HG03571 (cell line): ENCODE measurements around the gene NR3C2.
"Not testable (repeated sequence)": the region's sequence is repeated elsewhere in the genome, so short reads cannot be mapped to it uniquely, and the experiment has no call there.

Experiments
- ATAC-seq: cut with Tn5 transposase; IDR thresholded peaks from one replicate; pipeline ENCODE4 v1.9.1; 2021; ENCODE audit not compliant: unreplicated experiment

Gene NR3C2

DNA sequence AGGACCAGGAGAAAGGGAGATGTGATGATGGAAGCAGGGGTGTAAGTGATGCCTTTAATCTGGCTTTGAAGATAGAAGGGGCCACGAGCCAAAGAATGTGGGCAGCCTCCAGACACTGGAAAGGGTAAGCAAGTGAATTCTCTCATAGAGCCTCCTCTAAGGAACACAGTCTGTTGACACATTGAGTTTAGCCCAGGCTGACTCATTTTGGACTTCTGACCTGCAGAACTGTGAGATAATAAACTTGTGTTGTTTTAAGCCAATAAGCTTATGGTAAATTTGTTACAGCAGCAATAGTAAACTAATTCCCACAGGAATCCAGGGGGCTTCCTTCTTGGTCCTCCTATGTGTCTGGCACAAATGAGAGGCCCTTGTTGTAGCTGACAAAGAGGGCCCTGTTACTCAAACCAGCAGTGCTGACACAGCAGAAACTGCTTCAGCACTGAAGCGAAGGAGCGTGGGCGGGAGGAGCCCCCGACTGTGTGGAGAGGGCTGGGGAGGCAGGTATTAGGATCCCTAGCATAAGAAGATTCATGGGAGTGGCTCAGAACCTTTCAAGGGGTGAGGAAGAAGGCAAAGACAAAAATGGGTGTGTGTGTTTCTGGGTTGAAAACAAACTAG, 268.7 kb downstream of the NR3C2 start:
- no peak for ATAC-seq

DNA sequence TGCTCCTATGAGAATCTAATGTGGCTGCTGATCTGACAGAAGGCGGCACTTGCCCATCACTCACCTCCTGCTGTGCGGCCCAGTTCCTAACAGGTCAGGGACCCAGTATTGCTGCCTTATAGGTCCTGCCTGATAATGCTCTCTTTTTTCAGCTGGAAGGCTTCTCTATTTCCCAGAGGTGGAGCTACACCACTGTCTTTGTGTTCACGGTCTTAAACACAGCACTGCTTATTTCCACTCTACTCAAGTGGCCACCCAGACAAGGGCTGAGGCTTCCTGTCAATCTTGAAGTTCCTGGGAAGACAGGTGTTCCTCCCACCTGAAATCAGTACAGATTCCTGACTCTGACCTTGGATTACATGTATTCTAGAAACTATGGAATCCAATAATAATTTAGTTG, 270.6 kb downstream of the NR3C2 start:
- ATAC-seq, result no peak

DNA sequence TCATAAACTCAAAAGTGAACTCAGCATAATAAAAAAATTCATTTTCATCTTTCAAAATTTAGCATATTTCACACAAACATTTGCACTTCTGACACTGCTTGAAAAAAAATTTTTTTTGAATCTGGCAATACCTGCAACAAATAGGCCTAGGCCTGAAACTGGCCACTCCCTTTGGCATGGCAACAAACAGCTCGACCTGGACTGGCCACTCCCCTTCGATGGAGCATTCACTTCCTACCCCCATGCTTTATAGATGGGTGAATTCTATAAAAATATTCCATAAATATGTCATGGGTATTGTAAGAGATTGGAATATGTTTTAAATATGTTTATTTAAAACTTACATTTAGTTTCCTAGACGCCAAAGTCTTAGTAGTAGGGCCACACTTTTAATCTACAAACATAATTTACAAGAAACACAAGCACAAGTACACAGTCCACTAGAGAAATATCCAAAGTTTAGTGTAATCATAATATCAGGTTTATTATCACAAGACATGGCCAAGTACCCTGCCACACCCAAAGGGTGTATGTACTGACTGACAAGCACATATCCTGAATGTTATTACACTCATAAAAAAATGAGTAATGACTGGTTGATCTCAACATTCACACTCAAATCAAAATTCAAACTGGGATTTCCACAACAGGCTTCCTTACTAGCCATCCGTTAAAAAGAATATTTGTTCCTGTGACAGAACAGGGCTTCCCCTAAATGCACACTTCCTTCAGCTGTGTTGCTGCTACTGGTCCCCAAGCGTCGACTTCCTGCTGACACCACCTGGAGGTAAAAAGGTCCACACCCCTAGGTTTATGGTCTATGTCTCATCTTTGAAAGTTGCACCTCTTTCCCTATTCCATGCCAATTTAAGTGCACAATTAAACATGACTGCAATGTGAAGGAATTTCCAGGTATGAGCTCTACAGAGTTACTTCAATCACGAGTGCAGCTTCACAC, 271.5 kb downstream of the NR3C2 start:
- ATAC-seq, result no peak

- no peak for ATAC-seq
These were observed 276.1 kb downstream of the NR3C2 start for GRCh38 chr4:148166132-148166591.

GRCh38 chr4:148164557-148164956, 277.7 kb downstream of the NR3C2 start:
- no peak for ATAC-seq

DNA sequence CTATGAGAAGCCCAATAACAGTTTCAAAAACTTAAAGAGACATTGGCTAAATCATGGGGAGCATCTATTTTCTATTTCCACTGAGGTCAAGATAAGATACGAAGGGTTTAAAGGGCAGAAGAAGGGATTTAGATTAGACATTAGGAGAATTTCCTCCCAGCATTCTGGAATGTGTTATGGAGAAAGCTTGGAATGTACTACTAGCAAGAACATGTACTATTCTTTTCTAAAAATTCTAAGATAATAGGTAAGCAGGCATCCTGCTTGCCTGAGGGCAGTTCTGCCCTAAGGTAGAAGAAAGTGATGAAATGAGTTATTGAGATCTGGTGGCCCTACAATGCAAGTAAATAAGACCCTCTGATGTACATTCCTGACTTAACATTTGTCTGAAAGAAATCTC, 279.2 kb downstream of the NR3C2 start:
- ATAC-seq, result no peak

DNA sequence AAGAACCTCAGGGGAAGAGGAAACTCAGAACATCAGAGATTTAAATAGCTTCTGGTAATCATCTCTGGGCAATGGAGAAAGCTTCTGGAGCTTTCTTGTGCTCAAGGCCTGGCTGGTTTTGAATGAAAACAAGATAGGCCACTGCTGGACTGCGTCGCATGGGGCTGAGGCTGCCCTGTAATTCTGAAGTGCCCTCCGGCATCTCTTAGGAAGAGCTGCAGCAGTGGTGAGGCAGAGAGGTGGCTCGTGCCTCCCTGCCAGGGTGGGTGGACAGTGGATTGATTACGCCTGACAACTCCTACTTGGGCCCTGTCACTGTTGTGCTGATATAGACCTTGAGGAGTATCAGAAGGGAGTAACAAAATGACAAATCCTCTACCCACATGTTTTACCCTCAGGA, 279.7 kb downstream of the NR3C2 start:
- ATAC-seq, result no peak

GRCh38 chr4:148161601-148162000, 280.6 kb downstream of the NR3C2 start:
- ATAC-seq, result no peak

DNA sequence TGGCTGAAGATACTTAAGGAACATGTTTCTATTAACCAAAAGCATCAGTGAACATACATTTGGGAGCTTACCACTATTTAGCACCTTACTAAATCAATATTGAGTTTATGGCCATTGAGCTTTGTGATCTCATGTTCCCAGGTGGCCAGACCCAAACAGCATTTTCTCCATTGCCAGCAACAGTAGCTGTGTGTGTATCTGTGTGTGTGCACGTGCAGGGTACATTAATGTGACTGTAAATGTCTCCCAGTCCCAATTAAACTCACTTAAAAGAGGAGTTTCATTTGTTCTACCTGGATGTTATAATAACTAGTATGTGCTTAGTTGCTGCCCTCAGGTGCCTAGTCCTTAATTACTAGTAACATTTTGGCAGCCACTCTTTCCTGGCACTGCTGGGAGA, 282.4 kb downstream of the NR3C2 start:
- ATAC-seq, result no peak

DNA sequence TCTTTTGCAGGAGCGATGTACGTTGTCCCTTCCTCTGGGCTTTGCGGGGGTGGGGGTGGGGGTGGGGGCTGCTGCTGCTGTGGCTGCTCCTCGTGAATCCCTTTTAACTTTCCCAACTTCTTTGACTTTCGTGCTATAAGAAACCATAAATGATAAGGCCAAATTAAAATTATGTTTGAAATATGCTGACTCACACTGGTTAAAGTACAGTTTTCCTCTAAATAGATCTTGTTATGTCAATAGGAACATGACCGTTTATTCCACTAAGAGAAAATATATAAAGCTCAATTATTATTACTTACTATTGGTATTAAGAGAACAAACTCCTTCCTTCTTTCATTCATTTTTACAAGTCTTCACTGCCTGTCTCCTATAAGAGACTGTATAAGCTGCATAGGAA, 287.4 kb downstream of the NR3C2 start:
- ATAC-seq, result no peak

GRCh38 chr4:148152868-148153625, 289.2 kb downstream of the NR3C2 start:
- ATAC-seq, result no peak

DNA sequence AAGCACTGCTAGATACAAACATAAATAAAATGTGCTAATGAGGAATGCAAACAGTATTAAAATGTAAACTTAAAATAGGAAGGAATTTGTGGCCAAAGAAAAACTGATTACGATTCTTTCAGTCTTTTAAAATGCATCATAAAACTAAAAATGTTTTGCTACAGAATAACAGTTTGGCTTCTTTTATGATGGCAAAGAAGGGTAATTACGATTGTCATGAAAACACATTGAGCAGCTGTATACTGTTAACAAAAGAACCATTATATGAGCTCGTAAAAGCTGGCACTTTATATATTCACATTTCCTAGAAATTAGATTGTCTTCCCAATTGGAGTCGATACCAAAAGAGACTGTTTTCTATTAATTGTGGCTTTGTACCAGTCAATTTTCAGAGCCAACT, 290.4 kb downstream of the NR3C2 start:
- no peak for ATAC-seq

DNA sequence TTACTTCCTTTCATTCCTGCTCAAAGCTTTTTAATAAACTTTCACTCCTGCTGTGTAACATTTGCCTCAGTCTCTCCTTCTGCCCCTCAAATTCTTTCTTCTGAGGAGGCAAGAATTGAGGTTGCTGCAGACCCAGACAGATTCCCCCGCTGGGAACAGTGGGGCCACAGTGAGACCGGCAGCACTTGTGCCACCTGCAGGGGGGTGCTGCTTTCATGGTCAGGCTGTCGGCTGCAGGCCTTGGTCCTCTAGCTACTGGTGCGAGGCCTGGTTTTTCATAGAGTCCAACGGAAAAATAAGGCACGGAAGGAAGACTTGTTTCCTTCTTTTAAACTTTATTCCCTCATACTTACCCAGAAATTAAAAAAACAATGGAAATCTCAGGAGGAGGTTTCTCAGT, 296.7 kb downstream of the NR3C2 start:
- ATAC-seq, result no peak

- no peak for ATAC-seq
These were observed 299.0 kb downstream of the NR3C2 start for GRCh38 chr4:148143174-148143573.

DNA sequence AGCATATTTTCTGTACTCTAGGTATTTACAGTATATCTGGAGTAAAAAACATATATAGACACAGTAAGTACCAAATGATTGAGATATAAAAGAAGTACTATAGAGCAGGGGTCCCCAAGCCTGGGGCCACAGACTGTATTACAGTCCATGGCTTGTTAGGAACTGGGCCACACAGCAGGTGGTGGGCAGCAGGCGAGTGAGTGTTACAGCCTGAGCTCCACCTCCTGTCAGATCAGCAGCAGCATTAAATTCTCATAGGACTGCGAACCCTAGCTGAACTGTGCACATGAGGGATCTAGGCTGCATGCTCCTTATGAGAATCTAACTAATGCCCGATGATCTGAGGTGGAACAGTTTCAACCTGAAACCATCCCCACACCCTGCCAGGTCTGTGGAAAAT, 300.7 kb downstream of the NR3C2 start:
- ATAC-seq, result no peak

- ATAC-seq, result no peak
These were observed 315.4 kb downstream of the NR3C2 start for GRCh38 chr4:148126825-148127224.

- ATAC-seq, result no peak
These were observed 317.7 kb downstream of the NR3C2 start for GRCh38 chr4:148124512-148124911.

DNA sequence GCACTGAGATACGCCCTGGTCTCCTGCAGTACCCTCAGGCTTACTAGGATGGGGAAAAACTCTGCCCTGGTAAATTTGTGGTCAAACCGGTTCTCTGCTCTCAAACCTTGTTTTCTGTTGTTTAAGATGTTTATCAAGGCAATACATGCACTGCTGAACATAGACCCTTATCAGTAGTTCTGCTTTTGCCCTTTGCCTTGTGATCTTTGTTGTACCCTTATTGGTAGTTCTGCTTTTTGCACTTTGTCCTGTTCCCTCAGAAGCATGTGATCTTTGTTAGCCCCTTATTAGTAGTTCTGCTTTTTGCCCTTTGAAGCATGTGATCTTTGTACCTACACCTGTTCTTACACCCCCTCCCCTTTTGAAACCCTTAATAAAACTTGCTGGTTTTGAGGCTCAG, 319.1 kb downstream of the NR3C2 start:
- not testable (repeated sequence) for ATAC-seq

- ATAC-seq, result no peak
These were observed 322.0 kb downstream of the NR3C2 start for GRCh38 chr4:148120216-148120615.

- ATAC-seq, result no peak
These were observed 323.6 kb downstream of the NR3C2 start for GRCh38 chr4:148118633-148119032.

DNA sequence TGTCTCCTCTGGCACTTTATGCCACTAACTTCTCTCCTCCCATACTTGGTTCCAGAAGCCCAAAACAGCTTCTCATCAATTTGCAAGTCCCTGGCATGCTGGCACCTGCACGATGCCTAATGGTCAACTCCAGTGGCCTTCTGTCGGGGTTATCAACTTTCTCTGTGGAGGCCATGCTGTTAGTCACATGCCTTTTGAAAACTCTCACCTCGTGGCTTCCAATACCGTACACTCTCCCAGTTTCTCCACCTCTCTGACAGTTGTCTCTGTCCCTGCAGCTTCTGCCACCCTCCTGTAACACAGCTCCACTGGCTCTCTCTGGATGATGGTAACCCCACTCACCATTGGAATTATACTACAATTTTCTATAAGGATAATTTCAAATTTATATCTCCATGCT, 324.0 kb downstream of the NR3C2 start:
- ATAC-seq, result no peak

DNA sequence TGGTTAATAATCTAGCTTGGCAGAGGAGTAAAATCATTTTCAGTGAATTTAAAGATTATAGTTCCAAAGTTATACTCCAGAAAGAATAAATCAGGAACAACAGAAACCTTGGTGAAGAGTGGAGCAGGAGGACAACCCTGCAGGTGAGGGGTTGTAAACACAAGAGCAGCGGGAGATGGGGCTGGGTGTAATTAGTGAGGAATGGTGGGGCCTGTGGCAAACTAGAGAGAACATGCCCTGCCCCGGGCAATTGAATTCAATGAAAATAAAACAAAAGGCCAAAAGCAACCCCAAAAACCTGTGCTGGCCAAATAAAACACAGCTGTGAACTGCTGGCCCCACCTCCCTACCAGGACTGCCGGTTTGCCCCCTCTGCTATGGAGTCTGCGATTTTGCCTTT, 325.2 kb downstream of the NR3C2 start:
- ATAC-seq, result no peak
